ENCODE measurements around the gene EPB41L4B.

EPB41L4B gene

GRCh38 chr9:109241207-109241606 lies 79.7 kb downstream of the EPB41L4B start:
- no peak overlapping the region for H3K4me2 ChIP-seq (ENCODE audit: low read length)
- TF ChIP-seq EZH2 (IDR thresholded peaks at IDR 0.05; ENCODE audit: borderline replicate concordance, low read length) = no peak
- TF ChIP-seq CTCF (IDR thresholded peaks at IDR 0.05; ENCODE audit: low read length) = no peak
- H3K27ac ChIP-seq (ENCODE audit: low read depth, low read length, poor library complexity, severe bottlenecking) = no peak overlapping the region
- no peaks in the 10 kb centered on the region for H4K20me1 ChIP-seq (ENCODE audit: insufficient read depth, low read length)
- H3K4me3 ChIP-seq (ENCODE audit: low read depth, low read length, poor library complexity, severe bottlenecking) = no peak overlapping the region
- H3K9me3 ChIP-seq (ENCODE audit: low read length) = no peaks in the 10 kb centered on the region
- H2AFZ ChIP-seq (ENCODE audit: low read length) = no peak overlapping the region
- no peaks in the 10 kb centered on the region for H3K79me2 ChIP-seq (ENCODE audit: insufficient read depth, low read length)
- H3K9ac ChIP-seq (ENCODE audit: low read length) = no peak overlapping the region
- no peaks in the 10 kb centered on the region for H3F3A ChIP-seq (ENCODE audit: insufficient read depth, low read length)
- H3K36me3 ChIP-seq (ENCODE audit: insufficient read depth, low read length) = no peaks in the 10 kb centered on the region
- no peaks in the 10 kb centered on the region for H3K4me1 ChIP-seq (ENCODE audit: insufficient read depth, low read length, severe bottlenecking)
- no peaks in the 10 kb centered on the region for H3K27me3 ChIP-seq (ENCODE audit: insufficient read depth, low read length)
- H3K9me2 ChIP-seq (ENCODE audit: low read depth, low read length) = no peaks in the 10 kb centered on the region

- Histone ChIP-seq H3K27ac (ENCODE audit: low read depth, low read length, poor library complexity, severe bottlenecking) (no peak overlapping the region), H3F3A (ENCODE audit: insufficient read depth, low read length) (no peaks in the 10 kb centered on the region), H4K20me1 (ENCODE audit: insufficient read depth, low read length) (no peaks in the 10 kb centered on the region), H3K9me3 (ENCODE audit: low read length) (no peaks in the 10 kb centered on the region), H3K27me3 (ENCODE audit: insufficient read depth, low read length) (no peaks in the 10 kb centered on the region), H3K9ac (ENCODE audit: low read length) (no peak overlapping the region), H3K4me1 (ENCODE audit: insufficient read depth, low read length, severe bottlenecking) (no peaks in the 10 kb centered on the region), H3K4me2 (ENCODE audit: low read length) (no peak overlapping the region), H2AFZ (ENCODE audit: low read length) (no peak overlapping the region), H3K4me3 (ENCODE audit: low read depth, low read length, poor library complexity, severe bottlenecking) (no peak overlapping the region), H3K9me2 (ENCODE audit: low read depth, low read length) (no peaks in the 10 kb centered on the region), H3K79me2 (ENCODE audit: insufficient read depth, low read length) (no peaks in the 10 kb centered on the region), H3K36me3 (ENCODE audit: insufficient read depth, low read length) (no peaks in the 10 kb centered on the region)
- no peak for TF ChIP-seq CTCF (IDR thresholded peaks at IDR 0.05; ENCODE audit: low read length)
These were observed 81.6 kb downstream of the EPB41L4B start for GRCh38 chr9:109239240-109239639.

GRCh38 chr9:109238655-109239054 lies 82.2 kb downstream of the EPB41L4B start:
- H3K27me3 ChIP-seq (ENCODE audit: insufficient read depth, low read length) = no peaks in the 10 kb centered on the region
- H3K4me1 ChIP-seq (ENCODE audit: insufficient read depth, low read length, severe bottlenecking) = no peaks in the 10 kb centered on the region
- H3K4me3 ChIP-seq (ENCODE audit: low read depth, low read length, poor library complexity, severe bottlenecking) = no peak overlapping the region
- TF ChIP-seq EZH2 (IDR thresholded peaks at IDR 0.05; ENCODE audit: borderline replicate concordance, low read length) (no peak), CTCF (IDR thresholded peaks at IDR 0.05; ENCODE audit: low read length) (no peak)
- no peaks in the 10 kb centered on the region for H4K20me1 ChIP-seq (ENCODE audit: insufficient read depth, low read length)
- no peaks in the 10 kb centered on the region for H3K9me2 ChIP-seq (ENCODE audit: low read depth, low read length)
- H3K36me3 ChIP-seq (ENCODE audit: insufficient read depth, low read length) = no peaks in the 10 kb centered on the region
- no peak overlapping the region for H3K9ac ChIP-seq (ENCODE audit: low read length)
- H2AFZ ChIP-seq (ENCODE audit: low read length) = no peak overlapping the region
- H3K79me2 ChIP-seq (ENCODE audit: insufficient read depth, low read length) = no peaks in the 10 kb centered on the region
- H3F3A ChIP-seq (ENCODE audit: insufficient read depth, low read length) = no peaks in the 10 kb centered on the region
- no peak overlapping the region for H3K4me2 ChIP-seq (ENCODE audit: low read length)
- H3K27ac ChIP-seq (ENCODE audit: low read depth, low read length, poor library complexity, severe bottlenecking) = no peak overlapping the region
- H3K9me3 ChIP-seq (ENCODE audit: low read length) = no peaks in the 10 kb centered on the region

Data from OCI-LY1 (cell line).